ENCODE data around the gene VGLL3. TPM values are rescaled to one million over a fixed set of nuclear protein-coding genes. Genes with fewer than 3 reads are reported as not detected.

Gene VGLL3, protein sequence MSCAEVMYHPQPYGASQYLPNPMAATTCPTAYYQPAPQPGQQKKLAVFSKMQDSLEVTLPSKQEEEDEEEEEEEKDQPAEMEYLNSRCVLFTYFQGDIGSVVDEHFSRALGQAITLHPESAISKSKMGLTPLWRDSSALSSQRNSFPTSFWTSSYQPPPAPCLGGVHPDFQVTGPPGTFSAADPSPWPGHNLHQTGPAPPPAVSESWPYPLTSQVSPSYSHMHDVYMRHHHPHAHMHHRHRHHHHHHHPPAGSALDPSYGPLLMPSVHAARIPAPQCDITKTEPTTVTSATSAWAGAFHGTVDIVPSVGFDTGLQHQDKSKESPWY
- 17.9 and 93.0 TPM in 2 replicates for total RNA-seq

DNA sequence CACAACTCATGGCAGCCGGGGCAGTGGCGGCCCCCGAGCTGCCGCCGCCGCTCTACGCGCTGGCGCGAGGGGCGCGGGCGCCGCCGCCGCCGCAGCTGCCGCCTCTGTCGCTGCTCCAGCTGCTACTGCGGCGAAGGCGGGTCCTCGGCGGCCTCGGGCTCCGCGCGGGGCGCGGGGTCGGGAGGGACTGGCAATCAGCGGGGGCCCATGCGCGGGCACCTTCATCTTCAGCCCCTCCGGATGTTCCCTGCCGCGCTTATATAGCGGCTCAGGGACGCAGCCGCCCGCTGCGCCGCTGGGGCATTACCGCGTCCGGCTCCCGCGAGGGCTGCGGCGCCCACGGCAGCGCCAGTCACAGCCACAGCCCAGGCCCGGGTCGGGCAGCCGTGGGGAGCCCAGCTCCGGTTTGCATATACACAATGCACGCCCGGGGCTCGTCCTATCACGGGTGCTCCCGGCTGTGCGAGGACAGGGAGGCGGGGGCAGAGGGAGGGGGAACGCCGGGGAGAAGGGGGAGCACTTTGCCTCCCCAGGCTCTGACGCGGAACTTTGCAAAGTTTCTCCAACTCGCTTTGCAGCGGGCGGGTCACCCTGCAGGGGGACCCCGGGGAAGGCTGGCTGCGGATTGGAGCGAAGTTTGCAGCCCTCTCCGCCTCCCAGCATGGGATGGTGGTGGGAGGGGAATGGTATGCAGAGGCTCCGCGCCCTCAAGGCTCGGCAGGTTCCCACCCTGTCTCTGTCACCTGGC lies at the start of gene VGLL3:
VGLL3 (minus strand) TSS at position 416 of the 748 bp plus-strand sequence; CDS start at position 10, 406 bp downstream.

Other genes with a start within 250 kb of the VGLL3 start
- 20.6 and 27.8 TPM in 2 replicates for gene CHMP2B, start 236.2 kb upstream of the VGLL3 start, total RNA-seq